Middle frontal gyrus (tissue), 1 donor: Measurements from ENCODE around the gene SKIC8.

ENCODE experiments used
- DNase-seq: peaks from one replicate; pipeline ENCODE4 v3.0.0-alpha.2; 2015; ENCODE audit warnings: low spot score; ENCODE audit errors: extremely low spot score

Gene SKIC8

DNA sequence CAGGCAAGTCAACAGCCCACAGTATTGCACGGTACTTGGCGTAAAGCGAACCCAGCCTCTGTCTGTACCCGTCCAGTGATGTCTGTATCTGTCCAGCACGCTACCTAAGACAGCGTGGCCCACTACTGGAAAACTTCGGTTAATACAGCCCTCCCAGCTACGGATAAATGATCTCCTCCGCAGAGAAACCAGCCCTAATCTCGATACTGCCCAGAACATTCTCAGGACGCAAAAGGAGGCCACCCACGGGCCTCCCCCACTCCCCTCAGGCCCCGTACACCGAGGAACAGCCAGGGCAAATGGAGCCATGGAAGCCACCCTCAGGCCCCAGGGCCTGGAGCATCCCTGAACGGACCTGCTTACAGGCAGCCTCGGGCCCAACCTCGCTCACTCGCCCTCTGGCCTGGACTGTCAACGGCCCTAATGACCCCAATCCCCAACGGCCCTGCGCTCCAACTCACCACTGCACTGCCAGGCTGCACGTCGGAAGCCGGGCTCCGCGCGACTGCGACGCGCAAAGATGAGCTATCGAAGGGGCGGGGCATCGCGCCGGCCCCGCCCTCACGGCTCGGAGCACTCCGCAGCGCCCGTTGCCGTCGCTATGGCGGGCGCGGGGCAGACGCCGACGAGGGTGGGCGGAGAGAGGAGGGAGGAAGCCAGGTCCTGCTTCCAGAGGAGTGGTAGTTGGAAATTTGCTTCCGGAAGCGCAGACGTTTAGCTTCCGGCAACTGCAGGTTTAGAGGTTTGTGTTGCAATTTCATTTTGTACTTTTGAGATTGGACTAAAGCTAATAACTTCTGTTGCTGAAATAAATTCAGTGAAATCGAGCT lies at the start of gene SKIC8:
Gene SKIC8, minus strand, starts transcription at position 509 of the 830 bp plus-strand sequence. CDS start 3,923 bp downstream, outside the sequence.
- DNase-seq: peak; percentile 87

GRCh38 chr15:78347586-78348543 lies 48.5 kb upstream of the SKIC8 start:
- DNase-seq: no peak

DNA sequence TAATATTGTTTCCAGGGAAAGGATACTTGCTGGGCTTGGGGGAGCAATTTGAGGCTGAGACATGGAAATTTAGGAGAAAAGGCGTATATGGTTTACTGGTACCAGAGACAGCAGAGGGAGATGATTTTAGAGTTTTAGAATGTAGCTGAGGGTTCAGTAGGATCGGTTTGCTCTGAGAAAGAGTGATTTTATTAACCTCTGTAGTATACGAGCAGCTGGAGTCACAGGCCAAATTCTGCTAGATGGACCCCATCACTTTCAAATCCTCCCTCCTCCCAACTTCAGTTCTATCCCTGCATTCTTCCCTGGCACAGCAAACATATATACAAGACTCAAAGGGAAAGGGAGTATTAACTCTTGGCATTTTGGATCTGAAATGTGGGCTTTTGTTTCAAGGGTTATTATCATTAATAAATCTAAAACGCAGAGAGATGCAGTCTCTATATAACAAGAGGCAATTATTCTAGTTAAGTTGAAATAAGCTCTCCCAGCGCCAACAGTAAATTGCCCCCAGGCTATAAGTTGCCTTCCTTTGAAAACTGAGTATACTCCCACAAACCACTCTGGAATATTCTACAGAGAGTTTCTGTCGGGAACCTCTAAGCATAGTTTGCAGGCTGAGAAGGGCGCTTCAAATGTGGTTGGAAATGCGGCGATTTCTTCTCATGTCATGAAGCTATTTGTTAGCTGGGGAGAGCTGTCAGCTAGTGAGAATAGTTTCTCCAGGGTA lies 46.2 kb upstream of the SKIC8 start:
- no peak for DNase-seq

DNA sequence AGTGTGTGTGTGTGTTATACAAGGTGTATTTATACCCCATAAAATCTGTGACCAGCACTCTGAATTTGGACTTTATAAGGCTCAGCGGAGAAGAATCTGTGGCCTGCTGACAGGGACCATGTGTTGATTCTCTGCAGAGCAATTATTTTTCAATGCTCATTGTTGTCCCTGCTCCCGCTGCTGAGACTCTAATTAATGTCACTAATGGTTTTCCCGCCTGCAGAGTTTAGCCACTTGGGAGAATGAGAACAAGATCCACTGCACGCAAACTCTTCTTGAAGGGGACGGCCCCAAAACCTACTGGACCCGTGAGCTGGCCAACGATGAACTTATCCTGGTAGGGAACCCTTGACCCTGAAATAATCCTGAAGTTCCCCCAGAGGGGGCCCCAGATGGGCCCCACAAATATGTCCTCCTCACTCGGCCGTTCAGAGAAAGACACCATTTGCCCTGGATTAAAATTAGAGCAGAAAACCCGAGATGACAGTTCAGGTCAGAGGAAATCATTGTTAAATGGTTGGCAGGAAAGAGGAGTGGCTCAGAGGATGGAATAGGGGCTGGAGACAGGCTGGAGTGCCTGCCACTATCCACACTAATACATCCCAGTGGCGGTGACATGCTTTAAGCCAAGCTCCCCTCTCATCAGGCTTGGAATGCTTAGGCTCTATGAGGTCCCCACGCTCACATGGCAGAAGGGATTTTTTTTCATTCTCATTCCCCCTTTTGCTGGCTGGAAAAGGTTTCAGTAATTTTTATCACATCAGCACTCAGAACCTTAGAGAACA lies 44.1 kb upstream of the SKIC8 start:
- DNase-seq: no peak

GRCh38 chr15:78342021-78342420 lies 42.6 kb upstream of the SKIC8 start:
- no peak for DNase-seq

DNA sequence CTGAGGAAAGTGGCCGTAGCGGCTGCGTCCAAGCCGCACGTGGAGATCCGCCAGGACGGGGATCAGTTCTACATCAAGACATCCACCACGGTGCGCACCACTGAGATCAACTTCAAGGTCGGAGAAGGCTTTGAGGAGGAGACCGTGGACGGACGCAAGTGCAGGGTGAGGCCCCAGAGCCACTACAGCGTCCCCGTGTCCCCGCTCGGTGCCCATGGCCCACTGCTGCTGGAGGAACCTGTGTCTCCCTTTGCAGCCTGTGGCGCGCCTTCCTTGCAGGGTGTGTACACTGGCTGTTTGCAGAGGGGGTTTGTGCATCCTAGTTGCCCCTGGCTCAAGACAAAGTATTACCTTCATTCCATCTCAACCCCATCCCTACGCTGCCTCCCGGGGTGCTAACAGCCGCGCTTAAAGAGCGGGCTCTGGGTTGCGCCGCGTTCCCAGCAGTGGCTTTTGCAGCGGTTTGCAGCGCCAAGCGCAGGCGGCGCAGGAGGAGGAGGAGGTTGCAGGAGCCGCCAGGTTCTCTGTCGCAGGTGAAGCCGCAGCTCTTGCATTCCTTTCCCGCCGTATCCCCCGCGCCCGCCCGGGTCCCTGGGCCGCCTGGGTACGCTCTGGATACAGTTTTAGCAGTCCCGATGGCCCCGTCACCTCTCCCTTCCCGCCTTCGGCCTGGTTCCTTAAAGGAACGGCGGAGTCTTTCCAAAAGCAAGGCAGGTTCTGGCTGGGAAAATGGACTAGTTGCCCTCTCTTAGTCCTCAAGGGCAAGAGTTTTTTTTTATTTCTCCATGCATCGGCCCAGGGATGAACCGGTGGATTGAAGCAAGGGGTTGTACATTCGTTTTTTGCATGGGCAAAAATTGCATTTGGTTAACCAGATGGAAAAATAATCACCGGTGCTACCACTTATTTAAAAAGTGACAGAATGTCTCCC lies 41.9 kb upstream of the SKIC8 start:
- DNase-seq: no peak

GRCh38 chr15:78340231-78341056 lies 41.0 kb upstream of the SKIC8 start, which contains the start of gene CRABP1:
Gene CRABP1 (plus strand): TSS chr15:78340353. CDS start chr15:78340429, 76 bp downstream.
- DNase-seq: no peak

DNA sequence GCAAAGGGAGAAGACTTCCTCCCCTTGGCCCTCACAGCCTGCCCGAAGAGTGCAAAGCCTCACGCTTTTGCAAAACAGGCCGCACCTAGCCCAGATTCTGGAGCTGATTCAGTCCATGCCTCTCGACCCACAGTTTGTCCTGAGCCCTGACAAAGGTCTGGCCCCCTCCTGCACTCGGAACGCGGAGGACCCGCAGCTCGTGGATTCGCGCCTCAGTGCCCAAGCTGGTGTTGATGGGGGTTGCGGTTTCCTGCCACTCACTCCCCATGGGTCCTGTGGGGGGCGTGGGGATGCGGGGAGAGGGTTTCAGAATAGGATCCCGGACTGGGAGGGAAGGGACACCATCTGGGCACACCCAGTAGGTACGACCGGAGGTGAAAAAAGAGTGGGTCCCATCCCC lies 40.1 kb upstream of the SKIC8 start:
- DNase-seq: no peak

- DNase-seq: no peak
Measured at GRCh38 chr15:78338781-78339180, 39.4 kb upstream of the SKIC8 start.

- no peak for DNase-seq
Measured at GRCh38 chr15:78335985-78336384, 36.6 kb upstream of the SKIC8 start.

- DNase-seq: no peak
Measured at GRCh38 chr15:78334845-78335244, 35.4 kb upstream of the SKIC8 start.

- no peak for DNase-seq
Measured at GRCh38 chr15:78329625-78330024, 30.2 kb upstream of the SKIC8 start.

DNA sequence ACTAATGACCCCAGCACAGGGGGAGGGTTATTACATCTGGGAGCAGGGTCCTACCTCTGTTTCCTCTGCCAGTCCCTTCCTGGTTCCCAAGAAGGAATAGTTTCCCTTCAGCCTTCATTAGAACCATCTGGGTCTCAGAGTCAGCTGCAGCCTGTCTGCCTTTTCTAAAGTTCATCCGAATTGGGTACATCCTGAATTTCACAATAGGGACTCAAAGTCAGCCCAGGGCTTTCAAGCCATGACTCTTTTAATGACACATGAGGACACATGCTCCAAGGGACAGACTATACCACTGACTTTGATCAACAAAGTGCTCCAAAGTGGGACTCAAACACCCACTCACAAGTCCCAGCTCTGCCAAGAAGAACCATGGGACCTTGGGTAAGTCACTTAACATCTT lies 28.1 kb upstream of the SKIC8 start:
- no peak for DNase-seq

DNA sequence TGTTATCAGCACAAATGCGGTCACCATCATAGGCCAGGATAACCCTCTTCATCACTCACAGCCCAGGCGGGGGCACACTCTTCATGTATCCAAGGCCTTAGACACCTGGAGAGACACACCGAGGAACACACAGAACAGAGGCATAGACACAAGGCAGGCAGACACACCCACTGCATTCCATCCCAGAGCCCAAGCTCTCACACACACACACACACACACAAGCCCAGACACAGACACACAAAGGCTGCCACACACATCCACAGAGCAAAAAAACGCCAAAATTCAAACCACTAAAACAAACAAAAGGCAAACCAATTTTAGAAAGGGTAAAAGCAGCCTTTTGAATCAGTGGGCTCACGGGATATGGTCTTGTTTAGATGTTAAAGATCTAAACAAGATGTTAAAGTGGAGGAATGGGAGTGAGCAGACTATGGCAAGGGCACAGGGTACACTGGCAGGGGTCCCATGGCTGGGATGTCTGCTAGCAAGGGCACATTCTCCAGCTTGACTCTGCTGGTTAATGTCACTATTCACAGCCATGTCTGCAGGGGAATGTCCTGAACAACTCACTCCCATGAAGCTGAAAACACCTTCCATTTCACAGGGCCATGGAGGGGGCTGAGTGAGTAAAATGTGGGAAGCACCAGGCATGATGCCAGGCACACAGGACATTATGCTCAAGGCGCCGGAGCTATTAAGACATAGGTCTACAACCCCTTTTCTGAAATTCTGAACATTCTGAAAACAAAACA lies 25.9 kb upstream of the SKIC8 start:
- DNase-seq: no peak

- DNase-seq: no peak
Measured at GRCh38 chr15:78324144-78324543, 24.7 kb upstream of the SKIC8 start.

DNA sequence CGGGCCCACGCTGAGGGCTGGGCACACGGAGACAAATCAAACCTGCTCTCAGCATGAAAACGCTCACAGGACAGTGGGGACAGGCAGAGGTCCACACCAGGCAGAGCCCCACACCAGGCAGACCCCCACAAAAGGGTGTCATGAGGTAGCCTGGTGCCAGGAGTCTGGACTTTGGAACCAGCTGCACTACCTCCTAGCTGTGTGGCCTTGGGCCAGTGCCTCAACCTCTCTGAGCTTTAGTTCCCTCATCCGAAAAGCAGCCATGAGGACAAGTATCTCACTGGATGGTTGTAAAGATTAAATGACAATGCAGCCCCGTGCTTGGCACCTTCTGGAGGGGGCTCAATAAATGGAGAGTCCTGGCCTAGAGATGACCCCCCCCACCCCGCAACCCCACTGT lies 24.3 kb upstream of the SKIC8 start:
- DNase-seq: no peak

DNA sequence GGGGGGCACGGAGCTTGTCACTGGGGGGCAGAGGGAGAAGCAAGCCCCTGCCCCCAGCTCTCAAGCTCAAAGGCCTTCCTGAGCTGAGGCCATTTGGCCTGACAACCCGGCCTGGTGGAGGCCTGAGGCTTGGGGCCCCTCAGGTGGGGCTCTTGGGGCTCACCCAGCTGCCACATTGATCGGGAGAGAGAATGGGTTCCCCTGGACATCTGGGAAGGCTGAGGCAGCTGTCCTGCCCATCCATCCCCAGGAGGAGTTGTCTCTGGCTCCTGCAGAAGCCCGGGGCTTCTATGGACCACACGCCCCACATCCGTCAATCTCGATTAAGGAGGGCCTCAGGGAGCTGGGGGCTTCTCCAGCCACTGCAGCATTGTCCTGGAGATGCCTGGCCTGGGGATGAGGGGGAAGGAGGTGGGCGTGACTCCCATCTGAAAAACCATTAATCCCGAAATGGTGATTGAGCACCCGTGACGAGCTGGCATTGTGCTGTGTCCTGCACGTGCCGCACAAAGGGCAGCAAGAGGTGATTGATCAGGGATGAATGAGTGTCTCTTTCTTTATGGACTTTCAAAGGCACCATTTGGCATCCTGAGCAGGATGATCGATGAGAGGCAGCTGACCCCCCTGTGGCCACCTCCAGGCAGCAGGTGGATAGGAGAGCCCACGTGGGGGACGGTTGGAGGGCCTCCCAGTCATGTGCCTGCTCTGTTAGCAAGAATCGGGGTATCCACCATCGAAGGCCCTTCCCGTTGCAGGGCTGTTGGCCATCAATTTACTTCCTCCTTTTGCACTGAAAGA lies 23.5 kb upstream of the SKIC8 start:
- no peak for DNase-seq
